Peyer's patch (tissue), 4 donors: ENCODE results near the gene FAM8A1.

ENCODE experiments used
- CTCF ChIP-seq, 6 experiments: fragments of 450-650 bp in 4 of 6; fragments of 200-600 bp in 2 of 6; sonication (generic) in 1 of 6; IDR thresholded peaks; one replicate each; pipeline ENCODE4 v1.5.1; 2017 to 2019; ENCODE audit warnings: antibody characterized with exemption in 6 of 6, mild to moderate bottlenecking in 3 of 6, moderate library complexity in 1 of 6
- POLR2A ChIP-seq, 2 donors: fragments of 450-650 bp; IDR thresholded peaks; one replicate each; pipeline ENCODE4 v1.5.1; 2017; ENCODE audit warnings: antibody characterized with exemption in 2 of 2, mild to moderate bottlenecking in 2 of 2, moderate library complexity in 2 of 2

GRCh38 chr6:17635568-17635967 is 35.5 kb downstream of the FAM8A1 start:
- TF ChIP-seq CTCF (IDR thresholded peaks at IDR 0.05) = no peak
- no peak for TF ChIP-seq POLR2A (IDR thresholded peaks at IDR 0.05)
